ENCODE data around the gene ASTN2. TPM values are rescaled to one million over a fixed set of nuclear protein-coding genes. Genes with fewer than 3 reads are reported as not detected.

The ASTN2 gene
- total RNA-seq, 1 donor from 2014 or later: 2.3 TPM

DNA sequence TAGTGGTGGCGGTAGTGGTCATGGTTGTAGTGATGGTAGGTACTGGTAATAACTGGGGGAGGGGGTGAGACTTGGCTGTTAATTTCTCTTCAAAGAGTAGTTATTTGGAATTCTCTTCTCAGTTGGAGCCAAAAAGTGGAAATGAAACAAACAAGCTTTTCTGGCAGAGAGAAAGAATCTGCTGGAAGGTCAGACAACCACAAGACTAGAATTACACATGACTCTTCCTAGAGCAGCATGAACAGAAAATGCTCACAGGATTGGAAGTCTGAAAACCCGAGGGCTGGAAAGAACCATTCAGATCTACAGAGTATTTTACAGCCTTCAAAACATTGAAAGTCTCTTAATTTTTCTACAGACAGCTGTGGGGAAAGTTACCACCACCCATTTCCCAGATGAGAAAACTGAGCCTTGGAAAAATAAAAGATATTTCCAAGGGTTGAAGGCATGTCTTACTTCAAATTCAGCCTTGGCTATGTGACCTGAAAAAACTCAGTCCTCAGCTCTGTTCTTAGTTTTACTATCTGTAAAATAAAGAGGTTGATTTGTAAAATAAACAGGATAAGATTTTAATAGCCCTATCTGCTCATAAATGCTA, 770.7 kb downstream of the ASTN2 start:
- intact Hi-C loops (cut with DNase I): no loop called here
- TF ChIP-seq, protein P1, sequence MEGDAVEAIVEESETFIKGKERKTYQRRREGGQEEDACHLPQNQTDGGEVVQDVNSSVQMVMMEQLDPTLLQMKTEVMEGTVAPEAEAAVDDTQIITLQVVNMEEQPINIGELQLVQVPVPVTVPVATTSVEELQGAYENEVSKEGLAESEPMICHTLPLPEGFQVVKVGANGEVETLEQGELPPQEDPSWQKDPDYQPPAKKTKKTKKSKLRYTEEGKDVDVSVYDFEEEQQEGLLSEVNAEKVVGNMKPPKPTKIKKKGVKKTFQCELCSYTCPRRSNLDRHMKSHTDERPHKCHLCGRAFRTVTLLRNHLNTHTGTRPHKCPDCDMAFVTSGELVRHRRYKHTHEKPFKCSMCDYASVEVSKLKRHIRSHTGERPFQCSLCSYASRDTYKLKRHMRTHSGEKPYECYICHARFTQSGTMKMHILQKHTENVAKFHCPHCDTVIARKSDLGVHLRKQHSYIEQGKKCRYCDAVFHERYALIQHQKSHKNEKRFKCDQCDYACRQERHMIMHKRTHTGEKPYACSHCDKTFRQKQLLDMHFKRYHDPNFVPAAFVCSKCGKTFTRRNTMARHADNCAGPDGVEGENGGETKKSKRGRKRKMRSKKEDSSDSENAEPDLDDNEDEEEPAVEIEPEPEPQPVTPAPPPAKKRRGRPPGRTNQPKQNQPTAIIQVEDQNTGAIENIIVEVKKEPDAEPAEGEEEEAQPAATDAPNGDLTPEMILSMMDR (IDR thresholded peaks at IDR 0.05): no peak
- no peak overlapping the region for H3K27ac ChIP-seq

DNA sequence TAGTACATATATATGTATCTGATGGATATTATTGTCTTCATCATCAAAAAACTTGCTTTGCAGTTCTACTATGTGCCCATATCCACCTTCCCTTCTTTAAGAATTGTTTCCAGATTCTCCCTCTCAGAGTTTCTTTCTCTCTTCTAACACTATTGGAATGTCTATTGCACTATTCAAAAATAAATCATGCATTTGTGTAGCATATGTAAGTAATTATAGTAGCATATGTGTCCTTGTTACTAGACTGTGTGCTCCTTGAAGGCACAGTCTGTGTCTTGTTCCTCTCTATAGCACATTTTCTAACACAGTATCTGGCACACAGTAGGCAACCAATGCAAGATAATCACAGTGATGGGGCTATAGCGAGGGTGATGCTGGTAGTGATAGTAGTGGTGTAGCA, 771.2 kb downstream of the ASTN2 start:
- intact Hi-C loops (cut with DNase I): no loop called here
- DNase-seq (ENCODE audit: low spot score in 2 of 2): no peak
- Histone ChIP-seq H3K27me3 (no peaks in the 10 kb centered on the region), H3K27ac (no peak overlapping the region), H3K4me3 (no peak overlapping the region), H3K4me1 (no peaks in the 10 kb centered on the region), H3K9me3 (no peaks in the 10 kb centered on the region), H3K36me3 (no peaks in the 10 kb centered on the region)
- TF ChIP-seq, protein P1 (IDR thresholded peaks at IDR 0.05): no peak

More for the DNA sequence above, 770.7 kb downstream of the ASTN2 start:
- Histone ChIP-seq H3K9me3 (no peaks in the 10 kb centered on the region), H3K4me3 (no peak overlapping the region), H3K36me3 (no peaks in the 10 kb centered on the region), H3K4me1 (no peaks in the 10 kb centered on the region), H3K27me3 (no peaks in the 10 kb centered on the region)
- DNase-seq (ENCODE audit: low spot score in 2 of 2): no peak

DNA sequence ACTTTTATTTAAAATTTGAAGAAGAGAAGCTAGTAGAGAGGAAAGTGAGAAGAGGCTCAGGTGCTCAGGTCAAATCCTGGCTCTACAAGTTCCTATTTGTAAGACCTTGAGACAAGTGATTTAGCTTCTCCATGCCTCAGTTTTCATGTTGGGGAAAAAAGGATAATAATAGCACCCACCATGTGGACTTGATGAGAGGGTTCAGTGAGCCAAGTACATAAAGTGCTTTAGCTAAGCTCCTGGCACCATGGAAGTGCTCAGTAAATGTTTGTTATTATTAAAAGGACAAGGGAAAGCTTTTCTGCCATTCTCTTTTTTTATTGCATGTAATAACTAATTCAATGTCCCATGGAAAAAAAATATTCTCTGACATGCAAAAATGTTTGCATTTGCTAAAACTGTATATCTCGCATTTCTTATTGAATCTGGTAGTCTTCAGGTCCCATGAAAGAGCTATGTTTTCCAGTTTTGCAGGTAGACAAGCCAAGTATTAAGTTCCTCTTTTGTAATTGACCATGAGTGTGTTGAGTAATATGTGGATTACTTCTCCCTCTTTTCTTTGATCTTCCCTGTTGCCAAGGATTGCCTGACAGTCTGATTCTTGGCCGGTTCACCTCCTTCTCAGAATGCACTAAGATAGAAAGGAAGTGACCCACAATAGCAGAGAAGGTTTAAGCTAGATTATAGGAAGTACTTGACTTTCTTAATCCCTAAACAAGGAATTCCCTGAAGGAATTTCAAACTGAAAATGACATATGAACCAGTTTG, 773.4 kb downstream of the ASTN2 start:
- TF ChIP-seq, protein P1 (IDR thresholded peaks at IDR 0.05): no peak
- intact Hi-C loops (cut with DNase I): no loop called here
- Histone ChIP-seq H3K36me3 (no peaks in the 10 kb centered on the region), H3K4me1 (no peaks in the 10 kb centered on the region), H3K27ac (no peak overlapping the region), H3K4me3 (no peak overlapping the region), H3K27me3 (no peaks in the 10 kb centered on the region), H3K9me3 (no peaks in the 10 kb centered on the region)
- DNase-seq (ENCODE audit: low spot score in 2 of 2): no peak

DNA sequence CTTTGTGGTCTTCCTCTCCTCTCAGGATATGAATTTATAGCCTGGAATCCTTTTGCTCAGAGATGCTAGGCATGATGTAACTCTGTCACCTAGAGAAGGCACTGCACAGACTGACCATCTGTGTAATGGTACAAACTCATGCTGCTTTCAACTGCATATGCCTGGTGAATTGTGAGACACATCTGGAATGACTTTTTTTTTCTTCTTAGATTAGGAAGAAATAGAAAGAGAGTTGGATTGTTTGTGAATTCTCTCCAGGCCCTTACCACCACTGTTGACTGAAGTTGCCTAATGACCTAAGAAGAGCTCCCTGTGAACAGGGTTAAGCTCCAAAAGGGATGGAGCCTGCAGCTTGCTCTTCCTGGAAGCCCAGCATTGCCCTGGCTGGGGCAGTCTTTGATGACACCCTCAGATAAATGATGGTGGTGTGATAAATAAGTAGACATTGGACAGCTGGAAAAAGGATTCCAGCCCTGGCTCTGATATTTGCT, 775.6 kb downstream of the ASTN2 start:
- Histone ChIP-seq H3K27ac (no peak overlapping the region), H3K27me3 (no peaks in the 10 kb centered on the region), H3K4me1 (no peaks in the 10 kb centered on the region), H3K36me3 (no peaks in the 10 kb centered on the region), H3K9me3 (no peaks in the 10 kb centered on the region), H3K4me3 (no peak overlapping the region)
- intact Hi-C loops (cut with DNase I): no loop called here
- DNase-seq (ENCODE audit: low spot score in 2 of 2): no peak
- TF ChIP-seq, protein P1 (IDR thresholded peaks at IDR 0.05): no peak

DNA sequence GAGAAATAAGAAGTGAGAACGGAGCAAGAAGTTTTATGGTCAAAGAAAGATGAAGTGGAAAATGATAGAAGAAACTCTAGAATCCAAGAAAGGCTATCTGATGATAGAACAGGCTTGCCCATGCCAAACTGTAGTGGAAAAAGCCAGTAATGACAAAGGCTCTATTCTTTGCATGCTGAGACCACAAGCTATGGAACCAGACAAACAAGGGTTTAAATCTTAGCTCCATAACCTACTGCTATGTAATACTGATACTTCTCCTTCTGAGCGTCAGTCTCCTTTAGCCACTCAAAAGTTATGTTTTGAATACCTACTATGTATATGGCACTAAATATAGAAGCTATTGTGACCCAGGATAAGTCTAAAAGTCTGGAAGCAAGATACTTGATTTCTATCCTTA, 778.9 kb downstream of the ASTN2 start:
- H3K36me3 ChIP-seq: no peaks in the 10 kb centered on the region
- no peak for DNase-seq (ENCODE audit: low spot score in 2 of 2)
- H3K27me3 ChIP-seq: no peaks in the 10 kb centered on the region
- no peak overlapping the region for H3K4me3 ChIP-seq
- no peaks in the 10 kb centered on the region for H3K9me3 ChIP-seq
- intact Hi-C loops (cut with DNase I): no loop called here
- H3K4me1 ChIP-seq: no peaks in the 10 kb centered on the region
- TF ChIP-seq, protein P1 (IDR thresholded peaks at IDR 0.05): no peak
- H3K27ac ChIP-seq: no peak overlapping the region

Measured in ascending aorta (tissue), 2 donors.